ENCODE data around the gene RLN2.

Gene RLN2

GRCh38 chr9:5269249-5269715, 35.2 kb downstream of the RLN2 start:
- in situ Hi-C loops (cut with HindIII; ENCODE audit: low sequenced_read_pairs): no loop called here

GRCh38 chr9:5265939-5266338, 38.6 kb downstream of the RLN2 start:
- in situ Hi-C loops (cut with HindIII; ENCODE audit: low sequenced_read_pairs): no loop called here

- in situ Hi-C loops (cut with HindIII; ENCODE audit: low sequenced_read_pairs): no loop called here
Observed at GRCh38 chr9:5264219-5264595, 40.3 kb downstream of the RLN2 start.

- in situ Hi-C loops (cut with HindIII; ENCODE audit: low sequenced_read_pairs): no loop called here
Observed at GRCh38 chr9:5263351-5264218, 40.9 kb downstream of the RLN2 start.

Data from endothelial cell of hepatic sinusoid (primary cell).